SIG-M5 treated with dmso at 0.1 percent for 504 hours (cell line): ENCODE measurements around the gene MIER3.
"Not testable (repeated sequence)": the region's sequence is repeated elsewhere in the genome, so short reads cannot be mapped to it uniquely, and the experiment has no call there.

Source experiments
- DNase-seq: peaks from one replicate; lab custom pipeline; 2025; ENCODE audit not compliant: unreplicated experiment; lab: John Stamatoyannopoulos, UW

The MIER3 gene

GRCh38 chr5:56951946-56952691, at the start of gene MIER3:
MIER3 (minus strand) TSS chr5:56952123; CDS start chr5:56952102, 21 bp downstream.
- DNase-seq: peak; percentile 58

GRCh38 chr5:56995596-56995995, 43.7 kb upstream of the MIER3 start:
- no peak for DNase-seq

GRCh38 chr5:56993241-56993640, 41.3 kb upstream of the MIER3 start:
- DNase-seq: no peak

GRCh38 chr5:56989676-56990075, 37.8 kb upstream of the MIER3 start:
- DNase-seq: no peak

- DNase-seq: no peak
Observed at GRCh38 chr5:56988490-56988889, 36.6 kb upstream of the MIER3 start.

- no peak for DNase-seq
Observed at GRCh38 chr5:56987171-56987570, 35.2 kb upstream of the MIER3 start.

- no peak for DNase-seq
Observed at GRCh38 chr5:56986626-56986947, 34.7 kb upstream of the MIER3 start.

- peak; percentile 82 for DNase-seq
Observed at GRCh38 chr5:56985936-56986625, 34.2 kb upstream of the MIER3 start.

GRCh38 chr5:56984445-56984844, 32.5 kb upstream of the MIER3 start:
- DNase-seq: no peak

- DNase-seq: no peak
Observed at GRCh38 chr5:56983593-56984361, 31.9 kb upstream of the MIER3 start.

GRCh38 chr5:56981548-56982315, 29.8 kb upstream of the MIER3 start:
- no peak for DNase-seq

GRCh38 chr5:56979968-56980367, 28.0 kb upstream of the MIER3 start:
- no peak for DNase-seq

GRCh38 chr5:56979526-56979925, 27.6 kb upstream of the MIER3 start:
- not testable (repeated sequence) for DNase-seq

GRCh38 chr5:56977822-56978221, 25.9 kb upstream of the MIER3 start:
- DNase-seq: no peak

- DNase-seq: no peak
Observed at GRCh38 chr5:56977021-56977420, 25.1 kb upstream of the MIER3 start.

- no peak for DNase-seq
Observed at GRCh38 chr5:56974241-56974640, 22.3 kb upstream of the MIER3 start.

GRCh38 chr5:56973473-56973872, 21.6 kb upstream of the MIER3 start:
- no peak for DNase-seq

- no peak for DNase-seq
Observed at GRCh38 chr5:56971275-56971674, 19.4 kb upstream of the MIER3 start.

- DNase-seq: no peak
Observed at GRCh38 chr5:56964173-56964572, 12.2 kb upstream of the MIER3 start.

- DNase-seq: no peak
Observed at GRCh38 chr5:56963246-56963645, 11.3 kb upstream of the MIER3 start.

- DNase-seq: no peak
Observed at GRCh38 chr5:56962286-56962685, 10.4 kb upstream of the MIER3 start.
